Endothelial cell of umbilical vein (primary cell): ENCODE measurements around the gene CHST8. TPM values are rescaled to one million over a fixed set of nuclear protein-coding genes. Genes with fewer than 3 reads are reported as not detected.

Experiments used
- BruUV-seq: library from RNA; stranded (reverse); fragments of 400-500 nt; replicated peaks from 2 replicates; lab custom pipeline; 2021; lab: Mats Ljungman, UMichigan
- CTCF ChIA-PET: fragments of 300-600, 350-600 bp; sonication (Branson Sonifier 250); formaldehyde crosslinking; loops from one replicate; lab custom pipeline; 2021; ENCODE audit warnings: antibody characterized with exemption, inconsistent platforms; lab: Charles Lee
- POLR2A ChIA-PET: fragments of 300-600, 350-600 bp; sonication (Branson Sonifier 250); formaldehyde crosslinking; loops from one replicate; lab custom pipeline; 2021; ENCODE audit warnings: antibody characterized with exemption, inconsistent platforms; lab: Charles Lee
- DNase-seq: peaks from one replicate; pipeline ENCODE4 v3.0.0-alpha.2; 2011; ENCODE audit warnings: low read depth, low spot score
- FAIRE-seq: peaks from 2 replicates; lab custom pipeline; 2011; peaks lifted over from hg19 to GRCh38; lab: Jason Lieb, UNC
- H2AFZ ChIP-seq: 2 replicates; pipeline ENCODE4 v1.6.0; 2012; ENCODE audit warnings: low read depth, low read length, control low read depth, inconsistent platforms
- H3K27ac ChIP-seq: 2 replicates; pipeline ENCODE4 v1.5.1; 2011; ENCODE audit warnings: low read depth, mild to moderate bottlenecking, control low read depth, low read length, moderate library complexity; ENCODE audit not compliant: insufficient read depth
- H3K27me3 ChIP-seq, 2 experiments: 2 replicates each; pipeline versions ENCODE4 v1.6.0 to v1.6.1; 2011; ENCODE audit warnings: low read length in 2 of 2, mixed read lengths in 1 of 2; ENCODE audit not compliant: control insufficient read depth in 2 of 2, insufficient read depth in 2 of 2
- H3K36me3 ChIP-seq, 2 experiments: 2 replicates in 1 of 2; 3 replicates in 1 of 2; pipeline ENCODE4 v1.5.1; 2011; ENCODE audit warnings: low read length in 2 of 2, mild to moderate bottlenecking in 1 of 2, moderate library complexity in 1 of 2; ENCODE audit not compliant: control insufficient read depth in 2 of 2, insufficient read depth in 2 of 2; ENCODE audit errors: extremely low read depth in 1 of 2
- H3K4me1 ChIP-seq: 3 replicates; pipeline ENCODE4 v1.5.1; 2011; ENCODE audit warnings: mild to moderate bottlenecking, low read length; ENCODE audit not compliant: control insufficient read depth, insufficient read depth; ENCODE audit errors: extremely low read depth
- H3K4me2 ChIP-seq: 2 replicates; pipeline ENCODE4 v1.6.1; 2011; ENCODE audit warnings: low read length, control low read depth, mixed read lengths; ENCODE audit not compliant: insufficient read depth
- H3K4me3 ChIP-seq, 3 experiments: fragments of 200-600 bp in 1 of 3; sonication (generic), shearing (Covaris generic) in 1 of 3; replicated peaks in 1 of 3; 2 replicates each; pipeline ENCODE4 v1.5.1; 2011 to 2016; ENCODE audit warnings: control low read depth in 3 of 3, low read length in 3 of 3, mild to moderate bottlenecking in 2 of 3, inconsistent platforms in 1 of 3, low read depth in 1 of 3, moderate library complexity in 1 of 3; ENCODE audit not compliant: insufficient read depth in 1 of 3
- H3K79me2 ChIP-seq: 2 replicates; pipeline ENCODE4 v1.6.0; 2012; ENCODE audit warnings: low read length, inconsistent platforms; ENCODE audit not compliant: control insufficient read depth, insufficient read depth
- H3K9ac ChIP-seq: replicated peaks from 2 replicates; pipeline ENCODE3; 2011; ENCODE audit warnings: low read length, control low read depth; ENCODE audit not compliant: insufficient read depth; ENCODE audit errors: extremely low read depth
- H3K9me1 ChIP-seq: replicated peaks from 3 replicates; pipeline ENCODE4 v1.6.0; 2011; ENCODE audit warnings: mild to moderate bottlenecking, low read length; ENCODE audit not compliant: control insufficient read depth, insufficient read depth; ENCODE audit errors: extremely low read depth
- H3K9me3 ChIP-seq: replicated peaks from 2 replicates; pipeline ENCODE4 v1.5.1; 2012; ENCODE audit warnings: low read length, inconsistent platforms; ENCODE audit not compliant: control insufficient read depth, insufficient read depth
- H4K20me1 ChIP-seq: replicated peaks from 2 replicates; pipeline ENCODE3; 2011; ENCODE audit warnings: mild to moderate bottlenecking, low read length; ENCODE audit not compliant: control insufficient read depth, insufficient read depth; ENCODE audit errors: extremely low read depth
- CTCF ChIP-seq, 2 donors: IDR thresholded peaks; 1 replicate in 1 of 2; 2 replicates in 1 of 2; pipeline ENCODE4 v1.5.1; 2011; ENCODE audit warnings: low read length in 2 of 2, mild to moderate bottlenecking in 2 of 2, moderate library complexity in 2 of 2, control low read depth in 1 of 2, inconsistent platforms in 1 of 2, low read depth in 1 of 2; ENCODE audit not compliant: insufficient read depth in 1 of 2; ENCODE audit errors: extremely low read depth in 1 of 2
- EZH2 ChIP-seq: IDR thresholded peaks from 2 replicates; pipeline ENCODE4 v1.6.1; 2012; ENCODE audit warnings: borderline replicate concordance, low read depth, mild to moderate bottlenecking, moderate library complexity, low read length, inconsistent platforms; ENCODE audit not compliant: severe bottlenecking
- FOS ChIP-seq: IDR thresholded peaks from 2 replicates; pipeline ENCODE4 v1.6.1; 2011; ENCODE audit warnings: mild to moderate bottlenecking, low read length, moderate library complexity, borderline replicate concordance; ENCODE audit not compliant: insufficient read depth
- GATA2 ChIP-seq: IDR thresholded peaks from 2 replicates; pipeline ENCODE4 v1.7.0; 2011; ENCODE audit warnings: low read depth, mild to moderate bottlenecking, moderate library complexity, mixed read lengths, low read length; ENCODE audit not compliant: insufficient read length, insufficient read depth
- JUN ChIP-seq: IDR thresholded peaks from 2 replicates; pipeline ENCODE4 v1.6.1; 2011; ENCODE audit warnings: borderline replicate concordance, low read depth; ENCODE audit not compliant: insufficient read length, insufficient read depth
- MAX ChIP-seq: IDR thresholded peaks from 2 replicates; pipeline ENCODE4 v1.6.1; 2011; ENCODE audit not compliant: insufficient read depth, insufficient read length
- MYC ChIP-seq: IDR thresholded peaks from one replicate; pipeline ENCODE4 v1.6.1; 2011; ENCODE audit warnings: mild to moderate bottlenecking, low read depth, low read length
- POLR2A ChIP-seq: IDR thresholded peaks from 2 replicates; pipeline ENCODE4 v1.6.1; 2012; ENCODE audit warnings: low read depth, mild to moderate bottlenecking, control low read depth, low read length
- POLR2AphosphoS5 ChIP-seq: IDR thresholded peaks from 2 replicates; pipeline ENCODE4 v1.6.1; 2012; ENCODE audit warnings: low read depth, mild to moderate bottlenecking, control low read depth, low read length, moderate library complexity; ENCODE audit not compliant: insufficient read depth
- dilution Hi-C: fragments of 300-500 bp; cut with MboI; formaldehyde crosslinking; loops from one replicate; pipeline ENCODE4 v1.15.0; 2019; ENCODE audit warnings: low sequenced_read_pairs; ENCODE audit not compliant: extremely low pct_ligation_motif_present
- intact Hi-C: fragments of 100-400 bp; cut with micrococcal nuclease; formaldehyde crosslinking; loops from one replicate; pipeline ENCODE4 v1.10.0; 2022
- polyA plus RNA-seq, 4 experiments: library from polyadenylated mRNA; depleted of rRNA in 3 of 4; stranded (reverse) in 3 of 4; unstranded in 1 of 4; fragments of >200 nt; gene quantifications; 2 replicates each; pipeline versions ENCODE4 v1.2.1 to v1.2.3, GENCODE V29; 2011 to 2012; ENCODE audit warnings: missing spikeins in 1 of 4
- total RNA-seq: library from RNA; stranded (reverse); gene quantifications from 2 replicates; pipeline ENCODE4 v1.2.3, GENCODE V29; 2021

Gene CHST8
- total and polyA plus RNA-seq, 2 donors (not counting 3 experiments of a cell fraction or from before 2014, with no cell fraction given) = not detected

- no peak for TF ChIP-seq MYC
- no peak for TF ChIP-seq FOS
- TF ChIP-seq MAX = no peak
- TF ChIP-seq CTCF (IDR thresholded peaks at IDR 0.05; ENCODE audit: extremely low read depth in 1 of 2, insufficient read depth in 1 of 2, low read depth in 1 of 2, low read length in 2 of 2) = no peak
- no peak for TF ChIP-seq POLR2A
- TF ChIP-seq EZH2 = no peak
- TF ChIP-seq POLR2AphosphoS5 = no peak
- TF ChIP-seq JUN = no peak
- TF ChIP-seq GATA2 = no peak
- H4K20me1 ChIP-seq = no peaks in the 10 kb centered on the region
- CTCF ChIA-PET = no interaction called here
- no TSS peak for BruUV-seq
- no peak overlapping the region for H2AFZ ChIP-seq
- H3K4me1 ChIP-seq = no peaks in the 10 kb centered on the region
- no peak overlapping the region for H3K4me3 ChIP-seq
- H3K9me1 ChIP-seq = no peaks in the 10 kb centered on the region
- POLR2A ChIA-PET = no interaction called here
- no peak overlapping the region for H3K9ac ChIP-seq
- no peak for DNase-seq
- dilution Hi-C loops (no loop called here), intact Hi-C loops (no loop called here)
- no peak overlapping the region for H3K4me2 ChIP-seq
- no peak overlapping the region for H3K27ac ChIP-seq
- H3K9me3 ChIP-seq = no peaks in the 10 kb centered on the region
- no peaks in the 10 kb centered on the region for H3K27me3 ChIP-seq
- no peak for FAIRE-seq
- no peaks in the 10 kb centered on the region for H3K36me3 ChIP-seq
- no peaks in the 10 kb centered on the region for H3K79me2 ChIP-seq
Observed at GRCh38 chr19:33587150-33587549, 34.6 kb upstream of the CHST8 start.
